C4-2B (cell line): ENCODE results near the gene CP.

Experiments
- CTCF ChIP-seq: fragments of 450-650 bp; conservative IDR thresholded peaks from 2 replicates; pipeline ENCODE4 v1.5.1; 2017; ENCODE audit warnings: mild to moderate bottlenecking
- ZFX ChIP-seq: fragments of 450-650 bp; IDR thresholded peaks from 2 replicates; pipeline ENCODE4 v1.6.1; 2017

GRCh38 chr3:149198611-149199010 lies 23.0 kb downstream of the CP start:
- no peak for TF ChIP-seq CTCF
- TF ChIP-seq ZFX: no peak
